GM23338 (cell line): ENCODE results near the gene SLC36A3. TPM values are rescaled to one million over a fixed set of nuclear protein-coding genes. Genes with fewer than 3 reads are reported as not detected.

Experiments used
- ATAC-seq: fragments of 200-7000 bp; cut with Tn5 transposase; 3 replicates; pipeline ENCODE4 v1.9.1; 2020
- DNase-seq: peaks from one replicate; pipeline ENCODE4 v3.0.0-alpha.2; 2015; ENCODE audit warnings: low spot score
- H2AFZ ChIP-seq: fragments of 200-600 bp; sonication (generic); 2 replicates; pipeline ENCODE4 v1.8.0; 2016; ENCODE audit warnings: antibody characterized with exemption, mild to moderate bottlenecking, moderate library complexity
- H3F3A ChIP-seq: fragments of 200-600 bp; sonication (generic); replicated peaks from 2 replicates; pipeline ENCODE4 v1.8.0; 2017; ENCODE audit warnings: antibody characterized with exemption, mixed run types, low read depth
- H3K27ac ChIP-seq: fragments of 200-600 bp; sonication (generic); 2 replicates; pipeline ENCODE4 v1.6.1; 2016; ENCODE audit warnings: low read depth
- H3K27me3 ChIP-seq: fragments of 200-600 bp; sonication (generic); 2 replicates; pipeline ENCODE4 v1.8.0; 2016; ENCODE audit warnings: mild to moderate bottlenecking, mixed run types, moderate library complexity; ENCODE audit not compliant: insufficient read depth
- H3K36me3 ChIP-seq: fragments of 200-600 bp; sonication (generic); 2 replicates; pipeline ENCODE4 v1.8.0; 2016; ENCODE audit warnings: mild to moderate bottlenecking; ENCODE audit not compliant: insufficient read depth
- H3K4me1 ChIP-seq: fragments of 200-600 bp; sonication (generic); 2 replicates; pipeline ENCODE4 v1.8.0; 2016; ENCODE audit warnings: mild to moderate bottlenecking, moderate library complexity; ENCODE audit not compliant: insufficient read depth
- H3K4me2 ChIP-seq: fragments of 200-600 bp; sonication (generic); 2 replicates; pipeline ENCODE4 v1.7.1; 2017; ENCODE audit warnings: mixed run types
- H3K4me3 ChIP-seq: fragments of 200-600 bp; sonication (generic); 2 replicates; pipeline ENCODE4 v1.6.1; 2016; ENCODE audit warnings: mixed run types
- H3K79me2 ChIP-seq: fragments of 200-600 bp; sonication (generic); replicated peaks from 2 replicates; pipeline ENCODE4 v1.8.0; 2017; ENCODE audit warnings: mild to moderate bottlenecking; ENCODE audit not compliant: insufficient read depth
- H3K9me2 ChIP-seq: fragments of 200-600 bp; sonication (generic); 2 replicates; pipeline ENCODE4 v1.8.0; 2017; ENCODE audit not compliant: insufficient read depth
- H4K20me1 ChIP-seq: fragments of 200-600 bp; sonication (generic); replicated peaks from 2 replicates; pipeline ENCODE4 v1.8.0; 2017; ENCODE audit warnings: mild to moderate bottlenecking; ENCODE audit not compliant: insufficient read depth
- H3K27ac Mint-ChIP-seq: 2 replicates; pipeline ENCODE4 v1.8.0; 2020; ENCODE audit warnings: inconsistent platforms, mild to moderate bottlenecking, moderate library complexity, mixed read lengths
- H3K27me3 Mint-ChIP-seq: 3 replicates; pipeline ENCODE4 v1.8.0; 2022; ENCODE audit warnings: low read depth, mild to moderate bottlenecking, moderate library complexity, mixed read lengths, inconsistent platforms; ENCODE audit not compliant: insufficient read depth, poor library complexity
- H3K36me3 Mint-ChIP-seq: 3 replicates; pipeline ENCODE4 v1.8.0; 2021; ENCODE audit warnings: low read depth, mild to moderate bottlenecking, inconsistent platforms, moderate library complexity, mixed read lengths
- H3K4me1 Mint-ChIP-seq: 3 replicates; pipeline ENCODE4 v1.8.0; 2020; ENCODE audit warnings: mild to moderate bottlenecking, inconsistent platforms, mixed read lengths
- H3K4me3 Mint-ChIP-seq: 3 replicates; pipeline ENCODE4 v1.8.0; 2021; ENCODE audit warnings: moderate library complexity, mild to moderate bottlenecking, inconsistent platforms, mixed read lengths
- H3K9me3 Mint-ChIP-seq: 3 replicates; pipeline ENCODE4 v1.8.0; 2020; ENCODE audit warnings: moderate library complexity, mild to moderate bottlenecking, inconsistent platforms, mixed read lengths
- CTCF ChIP-seq, 2 experiments: fragments of 200-600 bp in 1 of 2; sonication (generic) in 1 of 2; conservative IDR thresholded peaks; 2 replicates each; pipeline versions ENCODE4 v1.5.1 to v1.6.1; 2016 to 2017; ENCODE audit warnings: antibody characterized with exemption in 2 of 2, low read depth in 2 of 2, mild to moderate bottlenecking in 2 of 2, moderate library complexity in 1 of 2
- ZNF114 ChIP-seq: fragments of 250-450 bp; sonication (Bioruptor Pico); IDR thresholded peaks from 2 replicates; pipeline ENCODE4 v1.5.0; 2020; ENCODE audit warnings: mild to moderate bottlenecking, moderate library complexity
- polyA plus RNA-seq: library from polyadenylated mRNA; unstranded; fragments of >200 nt; fragmentation: Nextera tagmentation; extraction: Ambion mirVana; gene quantifications from 2 replicates; pipeline ENCODE4 v1.2.1, GENCODE V29; 2016
- total RNA-seq: library from RNA; depleted of rRNA; stranded (reverse); fragments of >200 nt; shearing (Covaris generic); gene quantifications from 2 replicates; pipeline ENCODE4 v1.2.3, GENCODE V29; 2014
- TF ChIP-seq, protein P1 (sequence below): IDR thresholded peaks from 2 replicates; pipeline ENCODE4 v1.6.1; 2016; ENCODE audit warnings: antibody characterized with exemption
- TF ChIP-seq, protein P2 (sequence below): fragments of 250-450 bp; sonication (Bioruptor Pico); IDR thresholded peaks from 2 replicates; pipeline ENCODE4 v1.5.0; 2020; ENCODE audit warnings: mild to moderate bottlenecking, moderate library complexity

SLC36A3 gene
- total and polyA plus RNA-seq, 2 experiments from 2014 or later, result not detected

GRCh38 chr5:151243127-151243526 lies 60.4 kb downstream of the SLC36A3 start:
- Histone ChIP-seq H3K36me3 (no peaks in the 10 kb centered on the region), H3F3A (no peaks in the 10 kb centered on the region), H3K27ac (no peak overlapping the region), H3K4me2 (no peak overlapping the region), H2AFZ (no peak overlapping the region), H3K27me3 (no peaks in the 10 kb centered on the region), H3K4me3 (no peak overlapping the region), H3K4me1 (peaks cover 18% of the 10 kb centered on the region), H3K79me2 (no peaks in the 10 kb centered on the region), H3K9me2 (no peaks in the 10 kb centered on the region), H4K20me1 (no peaks in the 10 kb centered on the region)
- peaks cover 28% of the 10 kb centered on the region for H3K4me1 Mint-ChIP-seq
- no peak for TF ChIP-seq CTCF (conservative IDR thresholded peaks at IDR 0.05; ENCODE audit: low read depth in 2 of 2)
- H3K4me3 Mint-ChIP-seq, result no peak overlapping the region
- DNase-seq (no peak), ATAC-seq (no peak)
- no peaks in the 10 kb centered on the region; the same call in 2 of the 3 replicates for H3K9me3 Mint-ChIP-seq
- peaks cover 7% of the 10 kb centered on the region for H3K27me3 Mint-ChIP-seq
- H3K27ac Mint-ChIP-seq, result no peak overlapping the region
- H3K36me3 Mint-ChIP-seq, result no peaks in the 10 kb centered on the region

DNA sequence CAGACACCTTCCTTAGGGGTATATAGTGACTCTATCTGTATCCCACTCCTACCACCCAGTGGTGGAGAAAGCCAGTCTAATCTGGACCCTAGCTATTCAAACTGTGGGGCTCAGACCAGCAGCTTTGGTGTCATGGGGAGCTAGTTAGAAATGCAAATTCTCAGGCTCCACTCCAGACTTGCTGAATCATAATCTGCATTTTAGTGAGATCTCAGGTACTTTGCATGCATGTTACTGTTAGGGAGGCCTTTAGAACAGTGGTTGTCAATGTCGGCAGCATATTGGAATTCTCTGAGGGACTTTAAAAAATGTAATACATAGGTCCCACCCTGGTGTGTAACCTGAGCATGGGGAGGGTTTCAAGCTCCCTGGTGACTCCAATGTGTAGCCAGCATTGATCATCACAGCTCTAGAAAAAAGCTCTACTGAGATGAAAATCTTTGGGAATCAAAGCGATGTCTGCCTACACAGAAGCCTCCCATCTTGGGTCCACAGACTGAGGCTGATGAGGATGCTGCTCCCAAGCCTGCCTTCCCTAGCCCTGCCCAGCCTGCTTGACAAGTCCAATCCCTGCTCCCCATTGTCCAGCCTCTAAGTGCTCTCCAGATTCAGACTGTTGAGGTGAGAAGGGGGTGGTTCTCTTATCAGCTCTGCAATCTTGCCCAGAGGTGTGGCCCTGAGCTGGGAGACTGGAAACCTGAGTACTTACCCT lies 62.5 kb downstream of the SLC36A3 start:
- H2AFZ ChIP-seq, result peak overlapping the region; percentile 80
- H3K27ac ChIP-seq, result no peak overlapping the region
- H3K27me3 Mint-ChIP-seq, result peaks cover 7% of the 10 kb centered on the region
- DNase-seq (no peak), ATAC-seq (peak; percentile 26)
- H3K9me3 Mint-ChIP-seq, result no peaks in the 10 kb centered on the region; the same call in 2 of the 3 replicates
- no peaks in the 10 kb centered on the region for H3K27me3 ChIP-seq
- no peak overlapping the region for H3K4me3 Mint-ChIP-seq
- H3K4me3 ChIP-seq, result no peak overlapping the region
- H3K79me2 ChIP-seq, result no peaks in the 10 kb centered on the region
- H4K20me1 ChIP-seq, result no peaks in the 10 kb centered on the region
- H3K36me3 Mint-ChIP-seq, result no peaks in the 10 kb centered on the region
- peaks cover 20% of the 10 kb centered on the region for H3K4me1 ChIP-seq
- H3K27ac Mint-ChIP-seq, result no peak overlapping the region
- no peak overlapping the region; the same call in 1 of the 2 replicates for H3K4me2 ChIP-seq
- H3K4me1 Mint-ChIP-seq, result peaks cover 30% of the 10 kb centered on the region
- no peaks in the 10 kb centered on the region for H3K36me3 ChIP-seq
- no peaks in the 10 kb centered on the region for H3K9me2 ChIP-seq
- H3F3A ChIP-seq, result no peaks in the 10 kb centered on the region
- TF ChIP-seq, protein P1, sequence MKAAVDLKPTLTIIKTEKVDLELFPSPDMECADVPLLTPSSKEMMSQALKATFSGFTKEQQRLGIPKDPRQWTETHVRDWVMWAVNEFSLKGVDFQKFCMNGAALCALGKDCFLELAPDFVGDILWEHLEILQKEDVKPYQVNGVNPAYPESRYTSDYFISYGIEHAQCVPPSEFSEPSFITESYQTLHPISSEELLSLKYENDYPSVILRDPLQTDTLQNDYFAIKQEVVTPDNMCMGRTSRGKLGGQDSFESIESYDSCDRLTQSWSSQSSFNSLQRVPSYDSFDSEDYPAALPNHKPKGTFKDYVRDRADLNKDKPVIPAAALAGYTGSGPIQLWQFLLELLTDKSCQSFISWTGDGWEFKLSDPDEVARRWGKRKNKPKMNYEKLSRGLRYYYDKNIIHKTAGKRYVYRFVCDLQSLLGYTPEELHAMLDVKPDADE, result no peak
- TF ChIP-seq ZNF114 (no peak), CTCF (conservative IDR thresholded peaks at IDR 0.05; ENCODE audit: low read depth in 2 of 2) (no peak)
- TF ChIP-seq, protein P2, sequence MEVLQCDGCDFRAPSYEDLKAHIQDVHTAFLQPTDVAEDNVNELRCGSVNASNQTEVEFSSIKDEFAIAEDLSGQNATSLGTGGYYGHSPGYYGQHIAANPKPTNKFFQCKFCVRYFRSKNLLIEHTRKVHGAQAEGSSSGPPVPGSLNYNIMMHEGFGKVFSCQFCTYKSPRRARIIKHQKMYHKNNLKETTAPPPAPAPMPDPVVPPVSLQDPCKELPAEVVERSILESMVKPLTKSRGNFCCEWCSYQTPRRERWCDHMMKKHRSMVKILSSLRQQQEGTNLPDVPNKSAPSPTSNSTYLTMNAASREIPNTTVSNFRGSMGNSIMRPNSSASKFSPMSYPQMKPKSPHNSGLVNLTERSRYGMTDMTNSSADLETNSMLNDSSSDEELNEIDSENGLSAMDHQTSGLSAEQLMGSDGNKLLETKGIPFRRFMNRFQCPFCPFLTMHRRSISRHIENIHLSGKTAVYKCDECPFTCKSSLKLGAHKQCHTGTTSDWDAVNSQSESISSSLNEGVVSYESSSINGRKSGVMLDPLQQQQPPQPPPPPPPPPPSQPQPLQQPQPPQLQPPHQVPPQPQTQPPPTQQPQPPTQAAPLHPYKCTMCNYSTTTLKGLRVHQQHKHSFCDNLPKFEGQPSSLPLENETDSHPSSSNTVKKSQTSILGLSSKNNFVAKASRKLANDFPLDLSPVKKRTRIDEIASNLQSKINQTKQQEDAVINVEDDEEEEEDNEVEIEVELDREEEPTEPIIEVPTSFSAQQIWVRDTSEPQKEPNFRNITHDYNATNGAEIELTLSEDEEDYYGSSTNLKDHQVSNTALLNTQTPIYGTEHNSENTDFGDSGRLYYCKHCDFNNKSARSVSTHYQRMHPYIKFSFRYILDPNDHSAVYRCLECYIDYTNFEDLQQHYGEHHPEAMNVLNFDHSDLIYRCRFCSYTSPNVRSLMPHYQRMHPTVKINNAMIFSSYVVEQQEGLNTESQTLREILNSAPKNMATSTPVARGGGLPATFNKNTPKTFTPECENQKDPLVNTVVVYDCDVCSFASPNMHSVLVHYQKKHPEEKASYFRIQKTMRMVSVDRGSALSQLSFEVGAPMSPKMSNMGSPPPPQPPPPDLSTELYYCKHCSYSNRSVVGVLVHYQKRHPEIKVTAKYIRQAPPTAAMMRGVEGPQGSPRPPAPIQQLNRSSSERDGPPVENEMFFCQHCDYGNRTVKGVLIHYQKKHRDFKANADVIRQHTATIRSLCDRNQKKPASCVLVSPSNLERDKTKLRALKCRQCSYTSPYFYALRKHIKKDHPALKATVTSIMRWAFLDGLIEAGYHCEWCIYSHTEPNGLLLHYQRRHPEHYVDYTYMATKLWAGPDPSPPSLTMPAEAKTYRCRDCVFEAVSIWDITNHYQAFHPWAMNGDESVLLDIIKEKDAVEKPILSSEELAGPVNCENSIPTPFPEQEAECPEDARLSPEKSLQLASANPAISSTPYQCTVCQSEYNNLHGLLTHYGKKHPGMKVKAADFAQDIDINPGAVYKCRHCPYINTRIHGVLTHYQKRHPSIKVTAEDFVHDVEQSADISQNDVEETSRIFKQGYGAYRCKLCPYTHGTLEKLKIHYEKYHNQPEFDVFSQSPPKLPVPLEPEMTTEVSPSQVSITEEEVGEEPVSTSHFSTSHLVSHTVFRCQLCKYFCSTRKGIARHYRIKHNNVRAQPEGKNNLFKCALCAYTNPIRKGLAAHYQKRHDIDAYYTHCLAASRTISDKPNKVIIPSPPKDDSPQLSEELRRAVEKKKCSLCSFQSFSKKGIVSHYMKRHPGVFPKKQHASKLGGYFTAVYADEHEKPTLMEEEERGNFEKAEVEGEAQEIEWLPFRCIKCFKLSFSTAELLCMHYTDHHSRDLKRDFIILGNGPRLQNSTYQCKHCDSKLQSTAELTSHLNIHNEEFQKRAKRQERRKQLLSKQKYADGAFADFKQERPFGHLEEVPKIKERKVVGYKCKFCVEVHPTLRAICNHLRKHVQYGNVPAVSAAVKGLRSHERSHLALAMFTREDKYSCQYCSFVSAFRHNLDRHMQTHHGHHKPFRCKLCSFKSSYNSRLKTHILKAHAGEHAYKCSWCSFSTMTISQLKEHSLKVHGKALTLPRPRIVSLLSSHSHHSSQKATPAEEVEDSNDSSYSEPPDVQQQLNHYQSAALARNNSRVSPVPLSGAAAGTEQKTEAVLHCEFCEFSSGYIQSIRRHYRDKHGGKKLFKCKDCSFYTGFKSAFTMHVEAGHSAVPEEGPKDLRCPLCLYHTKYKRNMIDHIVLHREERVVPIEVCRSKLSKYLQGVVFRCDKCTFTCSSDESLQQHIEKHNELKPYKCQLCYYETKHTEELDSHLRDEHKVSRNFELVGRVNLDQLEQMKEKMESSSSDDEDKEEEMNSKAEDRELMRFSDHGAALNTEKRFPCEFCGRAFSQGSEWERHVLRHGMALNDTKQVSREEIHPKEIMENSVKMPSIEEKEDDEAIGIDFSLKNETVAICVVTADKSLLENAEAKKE (CRISPR knock-in tag), result no peak
